A673 (cell line): ENCODE results near the gene BRSK2. TPM values are rescaled to one million over a fixed set of nuclear protein-coding genes. Genes with fewer than 3 reads are reported as not detected.

Experiments
- BruUV-seq: library from RNA; stranded (reverse); fragments of 400-500 nt; replicated peaks from 2 replicates; lab custom pipeline; 2021; lab: Mats Ljungman, UMichigan
- CTCF ChIA-PET: fragments of 300-600 bp; sonication (Branson Sonifier 250); formaldehyde crosslinking; loops from one replicate; lab custom pipeline; 2022; ENCODE audit warnings: antibody characterized with exemption; lab: Charles Lee
- POLR2A ChIA-PET: fragments of 300-600 bp; sonication (Branson Sonifier 250); formaldehyde crosslinking; loops from one replicate; lab custom pipeline; 2022; ENCODE audit warnings: antibody characterized with exemption; ENCODE audit not compliant: low non-redundant PET; lab: Charles Lee
- DNase-seq: peaks from one replicate; pipeline ENCODE4 v3.0.0-alpha.2; 2015; ENCODE audit warnings: low spot score
- H3K27ac ChIP-seq: fragments of 200-600 bp; sonication (generic); 2 replicates; pipeline ENCODE4 v1.5.1; 2016; ENCODE audit warnings: mixed run types, low read depth, mild to moderate bottlenecking, mixed read lengths, antibody characterized with exemption, low read length; ENCODE audit not compliant: poor library complexity, severe bottlenecking
- H3K27me3 ChIP-seq: fragments of 200-600 bp; sonication (generic); replicated peaks from 2 replicates; pipeline ENCODE4 v1.6.1; 2017; ENCODE audit warnings: mixed run types, low read depth, mild to moderate bottlenecking, mixed read lengths, antibody characterized with exemption, low read length; ENCODE audit not compliant: insufficient read depth, poor library complexity
- H3K36me3 ChIP-seq: fragments of 200-600 bp; sonication (generic); 2 replicates; pipeline ENCODE4 v1.6.1; 2016; ENCODE audit warnings: mixed run types, mild to moderate bottlenecking, mixed read lengths, antibody characterized with exemption, low read length; ENCODE audit not compliant: insufficient read depth, poor library complexity, severe bottlenecking
- H3K4me1 ChIP-seq: fragments of 200-600 bp; sonication (generic); 2 replicates; pipeline ENCODE4 v1.6.1; 2017; ENCODE audit warnings: mixed run types, mild to moderate bottlenecking, mixed read lengths, antibody characterized with exemption, low read length; ENCODE audit not compliant: insufficient read depth, poor library complexity, severe bottlenecking
- H3K4me3 ChIP-seq: fragments of 200-600 bp; sonication (generic); 2 replicates; pipeline ENCODE4 v1.5.1; 2016; ENCODE audit warnings: low read depth, mixed run types, mild to moderate bottlenecking, mixed read lengths, low read length; ENCODE audit not compliant: poor library complexity, severe bottlenecking
- H3K9me3 ChIP-seq: fragments of 200-600 bp; sonication (generic); 2 replicates; pipeline ENCODE4 v1.6.1; 2016; ENCODE audit warnings: mixed run types, low read depth, mild to moderate bottlenecking, mixed read lengths, antibody characterized with exemption, low read length; ENCODE audit not compliant: poor library complexity, severe bottlenecking
- CTCF ChIP-seq: fragments of 300-800, 200-600 bp; sonication (generic); conservative IDR thresholded peaks from 2 replicates; pipeline ENCODE4 v1.5.1; 2017; ENCODE audit warnings: low read depth, mild to moderate bottlenecking, antibody characterized with exemption, low read length, moderate library complexity, mixed read lengths
- EZH2 ChIP-seq: fragments of 200-600 bp; sonication (generic); IDR thresholded peaks from 2 replicates; pipeline ENCODE4 v1.6.1; 2017; ENCODE audit warnings: borderline replicate concordance, low read depth, mild to moderate bottlenecking, mixed read lengths, antibody characterized with exemption, low read length; ENCODE audit not compliant: poor library complexity, severe bottlenecking
- intact Hi-C: fragments of 100-400 bp; cut with micrococcal nuclease; formaldehyde crosslinking; loops from one replicate; pipeline ENCODE4 v1.10.0; 2022; ENCODE audit not compliant: unreplicated experiment
- total RNA-seq: library from RNA; stranded (reverse); gene quantifications from 2 replicates; pipeline ENCODE4 v1.2.3, GENCODE V29; 2021

Gene BRSK2
- total RNA-seq, 1 experiment from 2014 or later: 2.2 TPM

GRCh38 chr11:1485504-1485885 is 95.8 kb downstream of the BRSK2 start:
- BruUV-seq: no TSS peak
- no peak for TF ChIP-seq EZH2
- no peak for TF ChIP-seq CTCF
- Histone ChIP-seq H3K9me3 (no peaks in the 10 kb centered on the region), H3K36me3 (no peaks in the 10 kb centered on the region), H3K4me1 (no peaks in the 10 kb centered on the region), H3K27ac (no peak overlapping the region), H3K4me3 (no peak overlapping the region), H3K27me3 (no peaks in the 10 kb centered on the region)
- POLR2A ChIA-PET: no interaction called here
- no peak for DNase-seq
- CTCF ChIA-PET: no interaction called here
- intact Hi-C loops: no loop called here

GRCh38 chr11:1486054-1486825 is 96.5 kb downstream of the BRSK2 start, which contains the start of gene MOB2:
TSS of gene MOB2 (minus strand) at chr11:1486779. CDS start at chr11:1486556, 223 bp downstream.
- Histone ChIP-seq H3K9me3 (no peaks in the 10 kb centered on the region), H3K4me1 (no peaks in the 10 kb centered on the region), H3K36me3 (no peaks in the 10 kb centered on the region), H3K4me3 (no peak within 1 kb of the TSS), H3K27ac (no peak within 1 kb of the TSS), H3K27me3 (no peaks in the 10 kb centered on the region)
- TF ChIP-seq CTCF (no peak), EZH2 (no peak)
- ChIA-PET POLR2A (no interaction called here), CTCF (no interaction called here)
- intact Hi-C loops: no loop called here
- BruUV-seq: no TSS peak
- no peak for DNase-seq

- no peak for DNase-seq
- BruUV-seq: no TSS peak
- Histone ChIP-seq H3K4me3 (no peak overlapping the region), H3K4me1 (no peaks in the 10 kb centered on the region), H3K9me3 (no peaks in the 10 kb centered on the region), H3K27me3 (no peaks in the 10 kb centered on the region), H3K36me3 (no peaks in the 10 kb centered on the region), H3K27ac (no peak overlapping the region)
- intact Hi-C loops: no loop called here
- ChIA-PET POLR2A (no interaction called here), CTCF (no interaction called here)
- no peak for TF ChIP-seq CTCF
- TF ChIP-seq EZH2: no peak
These were observed 97.5 kb downstream of the BRSK2 start for GRCh38 chr11:1487091-1487850.
